Small intestine (tissue), 7 donors: ENCODE data around the gene FNDC3B. TPM values are rescaled to one million over a fixed set of nuclear protein-coding genes. Genes with fewer than 3 reads are reported as not detected.

Source experiments
- DNase-seq, 2 donors: peaks; one replicate each; pipeline versions ENCODE4 v3.0.0 to v3.0.0-alpha.2; 2013
- FAIRE-seq: peaks from 2 replicates; lab custom pipeline; 2012; peaks lifted over from hg19 to GRCh38; lab: Jason Lieb, UNC
- H3K27ac ChIP-seq, 3 donors: one replicate each; pipeline ENCODE4 v1.5.1; 2013; ENCODE audit warnings: low read length in 2 of 3, mild to moderate bottlenecking in 2 of 3, control low read depth in 1 of 3, inconsistent platforms in 1 of 3, low read depth in 1 of 3, moderate library complexity in 1 of 3
- H3K27me3 ChIP-seq, 3 donors: one replicate each; pipeline ENCODE4 v1.6.1; 2013; ENCODE audit warnings: low read length in 3 of 3, inconsistent platforms in 1 of 3; ENCODE audit not compliant: control insufficient read depth in 3 of 3, insufficient read depth in 3 of 3
- H3K36me3 ChIP-seq, 3 donors: one replicate each; pipeline ENCODE4 v1.6.1; 2013; ENCODE audit warnings: low read length in 3 of 3, inconsistent platforms in 1 of 3, low read depth in 1 of 3, mild to moderate bottlenecking in 1 of 3, moderate library complexity in 1 of 3; ENCODE audit not compliant: control insufficient read depth in 3 of 3, insufficient read depth in 2 of 3
- H3K4me1 ChIP-seq, 3 donors: one replicate each; pipeline ENCODE4 v1.6.1; 2013; ENCODE audit warnings: low read length in 2 of 3, inconsistent platforms in 1 of 3, low read depth in 1 of 3, mild to moderate bottlenecking in 1 of 3, moderate library complexity in 1 of 3; ENCODE audit not compliant: control insufficient read depth in 3 of 3, insufficient read depth in 2 of 3
- H3K4me3 ChIP-seq, 3 donors: one replicate each; pipeline ENCODE4 v1.5.1; 2013; ENCODE audit warnings: low read length in 3 of 3, control low read depth in 1 of 3, inconsistent platforms in 1 of 3, low read depth in 1 of 3, mild to moderate bottlenecking in 1 of 3, moderate library complexity in 1 of 3
- H3K9me3 ChIP-seq, 2 donors: one replicate each; pipeline ENCODE4 v1.6.1; 2013; ENCODE audit warnings: low read depth in 1 of 2, low read length in 1 of 2; ENCODE audit not compliant: control insufficient read depth in 2 of 2, insufficient read depth in 1 of 2
- WGBS, 3 donors: extraction: QIAGEN DNeasy Blood & Tissue Kit; methylation state at CpG; one replicate each; pipeline ENCODE4 v1.1.7; 2013; 5-methylcytosine and 5-hydroxymethylcytosine counted together
- polyA plus RNA-seq, 4 donors: library from polyadenylated mRNA; stranded (reverse) in 3 of 4; unstranded in 1 of 4; fragments of 200-250 nt in 3 of 4; fragments of 120-200 nt in 1 of 4; gene quantifications; one replicate each; pipeline versions ENCODE4 v1.2.1 to v1.2.3, GENCODE V29; 2013
- donor health status: healthy with polysubstance abuse.
- donor health status: control.
- donor health status: control.
- donor health status: Bipolar disorder and iron deficiency.
- donor health status: healthy.

Gene FNDC3B
- polyA plus RNA-seq, 4 donors = 6.0 to 24.7 (median 10.1) TPM

GRCh38 chr3:172449466-172450149 lies 410.2 kb downstream of the FNDC3B start:
- no peak for FAIRE-seq
- Histone ChIP-seq H3K4me3 (no peak overlapping the region), H3K27me3 (peaks cover 11 to 50% (median 31%) of the 10 kb centered on the region in 3 donors), H3K9me3 (no peaks in the 10 kb centered on the region), H3K4me1 (no peaks in the 10 kb centered on the region), H3K36me3 (no peaks in the 10 kb centered on the region), H3K27ac (no peak overlapping the region)
- DNase-seq = peak in 1 of 2 donors; percentile 52
- 7 to 19% (median 17%) methylated on average over 34 of the region's 34 CpGs for WGBS, 3 donors

Other genes with a start within 250 kb of the FNDC3B start
- 10 to 100 TPM; 35.9 to 99.1 (median 72.1) TPM for gene PLD1, start 229.1 kb upstream of the FNDC3B start, polyA plus RNA-seq
- not detected for gene TMEM212, start 196.2 kb upstream of the FNDC3B start, polyA plus RNA-seq